ENCODE measurements around the gene CX3CR1. TPM values are rescaled to one million over a fixed set of nuclear protein-coding genes. Genes with fewer than 3 reads are reported as not detected.
A peak's percentile ranks its signal among the peaks of the same experiment; 100 is the strongest.

The CX3CR1 gene
- total and polyA plus RNA-seq, 2 of the 4 experiments (the other 2 are of a cell fraction): not detected

DNA sequence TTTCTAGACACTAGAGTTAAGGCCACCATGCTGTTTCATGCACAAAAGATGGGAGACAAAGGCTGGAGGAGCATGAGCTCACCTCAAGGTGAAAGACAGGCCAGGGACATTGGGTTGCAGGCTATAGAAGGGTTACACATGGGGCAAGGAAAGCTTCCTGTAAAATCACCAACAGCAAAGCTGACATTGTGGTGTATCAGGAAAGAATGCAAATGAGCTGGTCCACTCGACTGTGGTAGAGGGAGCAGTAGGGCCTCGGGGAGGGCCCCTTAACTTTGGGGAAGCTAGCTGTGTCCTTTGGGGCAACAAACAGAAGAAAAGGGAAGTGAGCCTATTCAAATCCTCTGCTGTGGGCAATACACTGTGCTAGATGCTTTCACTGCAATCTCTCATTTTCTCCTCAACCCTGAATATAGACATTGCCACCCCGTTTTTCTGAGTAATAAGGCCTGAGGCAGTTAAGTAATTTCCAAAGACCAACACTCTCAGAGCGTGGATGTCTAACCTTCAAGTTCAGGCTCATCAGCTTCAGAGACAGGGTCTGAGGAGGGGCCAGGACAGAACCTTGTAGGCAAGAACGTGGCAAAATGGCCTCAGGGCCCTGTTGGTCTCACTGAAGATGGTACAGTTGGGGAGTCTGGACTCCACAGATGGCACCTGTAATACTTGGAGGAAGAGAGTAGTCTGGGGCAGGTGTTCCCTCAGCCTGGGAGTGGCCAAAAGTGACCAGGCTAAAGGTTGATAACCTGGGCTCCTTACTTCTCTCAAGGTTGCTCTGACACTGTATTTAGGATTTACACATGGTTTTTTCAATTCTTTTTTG is 24.1 kb downstream of the CX3CR1 start:
- Histone ChIP-seq H3K27me3 (ENCODE audit: control insufficient read depth, insufficient read depth, low read length) (peaks cover 7% of the 10 kb centered on the region), H4K5ac (ENCODE audit: low read depth, low read length) (no peak overlapping the region), H3K23ac (ENCODE audit: low read depth, low read length) (no peak overlapping the region), H2AFZ (replicated peaks; ENCODE audit: low read length, poor library complexity) (peak overlapping the region; percentile 26), H3K79me1 (ENCODE audit: low read depth in 1 of 2, low read length in 2 of 2) (no peaks in the 10 kb centered on the region), H3K4ac (ENCODE audit: low read depth, low read length) (peak overlapping the region; percentile 41; the same call in 1 of the 2 replicates), H3K56ac (ENCODE audit: extremely low read depth, insufficient read depth, low read length) (no peak overlapping the region), H3K4me2 (ENCODE audit: low read depth, low read length) (no peak overlapping the region), H2AK9ac (replicated peaks; ENCODE audit: low read depth, low read length, poor library complexity) (no peak overlapping the region), H4K91ac (ENCODE audit: insufficient read depth, low read depth, low read length) (no peak overlapping the region), H2AK5ac (ENCODE audit: low read depth, low read length) (peak overlapping the region; percentile 3; the same call in 1 of the 2 replicates), H2BK15ac (ENCODE audit: low read depth, low read length) (no peak overlapping the region), H3K4me3 (ENCODE audit: insufficient read depth, low read depth, low read length) (no peak overlapping the region), H3K9me3 (ENCODE audit: control insufficient read depth, insufficient read depth, low read length) (no peaks in the 10 kb centered on the region), H2BK120ac (ENCODE audit: low read depth, low read length) (peak overlapping the region; percentile 64), H3K36me3 (ENCODE audit: control insufficient read depth, insufficient read depth, low read length) (no peaks in the 10 kb centered on the region), H3K4me1 (ENCODE audit: control insufficient read depth, insufficient read depth, low read length) (peaks cover 2% of the 10 kb centered on the region; the same call in 1 of the 2 replicates), H4K8ac (ENCODE audit: low read depth in 2 of 2, low read length in 2 of 2) (no peak overlapping the region), H4K20me1 (ENCODE audit: insufficient read depth, low read length) (no peaks in the 10 kb centered on the region), H3K27ac (ENCODE audit: insufficient read depth, low read length) (no peak overlapping the region), H2BK5ac (ENCODE audit: low read depth, low read length, poor library complexity, severe bottlenecking) (no peak overlapping the region), H3K14ac (replicated peaks; ENCODE audit: low read depth, low read length) (peak overlapping the region; percentile 10), H3K9me1 (ENCODE audit: insufficient read depth, low read length) (0 out of 2 replicates have a peak, but pooled peaks cover 5% of the 10 kb centered on the region), H3K9ac (ENCODE audit: low read depth, low read length) (no peak overlapping the region), H2BK20ac (ENCODE audit: low read depth, low read length) (peak overlapping the region; percentile 77), H3K18ac (ENCODE audit: low read depth, low read length) (no peak overlapping the region)
- in situ Hi-C loops (cut with MboI; ENCODE audit: low sequenced_read_pairs) (no loop called here), dilution Hi-C loops (cut with HindIII; ENCODE audit: low sequenced_read_pairs, unreplicated experiment) (no loop called here), intact Hi-C loops (cut with micrococcal nuclease) (no loop called here)
- CTCF ChIA-PET: no interaction called here
- BruUV-seq (replicated peaks): no TSS peak
- no peak for DNase-seq
- WGBS, 2 experiments (ENCODE audit: extremely low coverage in 2 of 2, insufficient read length in 1 of 2): no CpG with 5 or more reads among the region's 5 CpGs
- POLR2A ChIA-PET (ENCODE audit: unreplicated experiment): no interaction called here
- no peak for ATAC-seq (ENCODE audit: low read depth)
- no peak for TF ChIP-seq RFX5 (IDR thresholded peaks at IDR 0.05; ENCODE audit: low read depth, low read length)
- TF ChIP-seq CHD1 (IDR thresholded peaks at IDR 0.05; ENCODE audit: low read depth, low read length): no peak
- TF ChIP-seq, protein P1, sequence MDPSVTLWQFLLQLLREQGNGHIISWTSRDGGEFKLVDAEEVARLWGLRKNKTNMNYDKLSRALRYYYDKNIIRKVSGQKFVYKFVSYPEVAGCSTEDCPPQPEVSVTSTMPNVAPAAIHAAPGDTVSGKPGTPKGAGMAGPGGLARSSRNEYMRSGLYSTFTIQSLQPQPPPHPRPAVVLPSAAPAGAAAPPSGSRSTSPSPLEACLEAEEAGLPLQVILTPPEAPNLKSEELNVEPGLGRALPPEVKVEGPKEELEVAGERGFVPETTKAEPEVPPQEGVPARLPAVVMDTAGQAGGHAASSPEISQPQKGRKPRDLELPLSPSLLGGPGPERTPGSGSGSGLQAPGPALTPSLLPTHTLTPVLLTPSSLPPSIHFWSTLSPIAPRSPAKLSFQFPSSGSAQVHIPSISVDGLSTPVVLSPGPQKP (IDR thresholded peaks at IDR 0.05; ENCODE audit: borderline replicate concordance, low read depth, low read length): no peak
- no peak for TF ChIP-seq BHLHE40 (IDR thresholded peaks at IDR 0.05; ENCODE audit: low read depth, low read length)
- TF ChIP-seq, protein P2, sequence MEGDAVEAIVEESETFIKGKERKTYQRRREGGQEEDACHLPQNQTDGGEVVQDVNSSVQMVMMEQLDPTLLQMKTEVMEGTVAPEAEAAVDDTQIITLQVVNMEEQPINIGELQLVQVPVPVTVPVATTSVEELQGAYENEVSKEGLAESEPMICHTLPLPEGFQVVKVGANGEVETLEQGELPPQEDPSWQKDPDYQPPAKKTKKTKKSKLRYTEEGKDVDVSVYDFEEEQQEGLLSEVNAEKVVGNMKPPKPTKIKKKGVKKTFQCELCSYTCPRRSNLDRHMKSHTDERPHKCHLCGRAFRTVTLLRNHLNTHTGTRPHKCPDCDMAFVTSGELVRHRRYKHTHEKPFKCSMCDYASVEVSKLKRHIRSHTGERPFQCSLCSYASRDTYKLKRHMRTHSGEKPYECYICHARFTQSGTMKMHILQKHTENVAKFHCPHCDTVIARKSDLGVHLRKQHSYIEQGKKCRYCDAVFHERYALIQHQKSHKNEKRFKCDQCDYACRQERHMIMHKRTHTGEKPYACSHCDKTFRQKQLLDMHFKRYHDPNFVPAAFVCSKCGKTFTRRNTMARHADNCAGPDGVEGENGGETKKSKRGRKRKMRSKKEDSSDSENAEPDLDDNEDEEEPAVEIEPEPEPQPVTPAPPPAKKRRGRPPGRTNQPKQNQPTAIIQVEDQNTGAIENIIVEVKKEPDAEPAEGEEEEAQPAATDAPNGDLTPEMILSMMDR (conservative IDR thresholded peaks at IDR 0.05; ENCODE audit: low read depth, low read length): no peak
- no peak for TF ChIP-seq NFE2L2 (IDR thresholded peaks at IDR 0.05; ENCODE audit: low read depth, low read length)
- TF ChIP-seq MAFK (IDR thresholded peaks at IDR 0.05; ENCODE audit: low read depth, low read length): no peak
- no peak for TF ChIP-seq POLR2A (IDR thresholded peaks at IDR 0.05; ENCODE audit: low read depth, low read length)
- TF ChIP-seq MXI1 (IDR thresholded peaks at IDR 0.05; ENCODE audit: borderline replicate concordance, low read depth, low read length): no peak
- TF ChIP-seq, protein P3, sequence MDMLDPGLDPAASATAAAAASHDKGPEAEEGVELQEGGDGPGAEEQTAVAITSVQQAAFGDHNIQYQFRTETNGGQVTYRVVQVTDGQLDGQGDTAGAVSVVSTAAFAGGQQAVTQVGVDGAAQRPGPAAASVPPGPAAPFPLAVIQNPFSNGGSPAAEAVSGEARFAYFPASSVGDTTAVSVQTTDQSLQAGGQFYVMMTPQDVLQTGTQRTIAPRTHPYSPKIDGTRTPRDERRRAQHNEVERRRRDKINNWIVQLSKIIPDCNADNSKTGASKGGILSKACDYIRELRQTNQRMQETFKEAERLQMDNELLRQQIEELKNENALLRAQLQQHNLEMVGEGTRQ (IDR thresholded peaks at IDR 0.05; ENCODE audit: low read depth, low read length): no peak
- TF ChIP-seq RAD21 (IDR thresholded peaks at IDR 0.05; ENCODE audit: low read length): no peak
- TF ChIP-seq FOS (IDR thresholded peaks at IDR 0.05; ENCODE audit: low read depth, low read length): no peak
- TF ChIP-seq SMC3 (IDR thresholded peaks at IDR 0.05; ENCODE audit: low read depth, low read length): no peak
- TF ChIP-seq MAZ (IDR thresholded peaks at IDR 0.05; ENCODE audit: borderline replicate concordance, low read depth, low read length): no peak
- no peak for TF ChIP-seq RCOR1 (IDR thresholded peaks at IDR 0.05; ENCODE audit: insufficient replicate concordance, low read length)
